Measurements from ENCODE around the gene KRT82.

GRCh38 chr12:52368508-52368907, 37.6 kb downstream of the KRT82 start:
- TF ChIP-seq, protein P1, sequence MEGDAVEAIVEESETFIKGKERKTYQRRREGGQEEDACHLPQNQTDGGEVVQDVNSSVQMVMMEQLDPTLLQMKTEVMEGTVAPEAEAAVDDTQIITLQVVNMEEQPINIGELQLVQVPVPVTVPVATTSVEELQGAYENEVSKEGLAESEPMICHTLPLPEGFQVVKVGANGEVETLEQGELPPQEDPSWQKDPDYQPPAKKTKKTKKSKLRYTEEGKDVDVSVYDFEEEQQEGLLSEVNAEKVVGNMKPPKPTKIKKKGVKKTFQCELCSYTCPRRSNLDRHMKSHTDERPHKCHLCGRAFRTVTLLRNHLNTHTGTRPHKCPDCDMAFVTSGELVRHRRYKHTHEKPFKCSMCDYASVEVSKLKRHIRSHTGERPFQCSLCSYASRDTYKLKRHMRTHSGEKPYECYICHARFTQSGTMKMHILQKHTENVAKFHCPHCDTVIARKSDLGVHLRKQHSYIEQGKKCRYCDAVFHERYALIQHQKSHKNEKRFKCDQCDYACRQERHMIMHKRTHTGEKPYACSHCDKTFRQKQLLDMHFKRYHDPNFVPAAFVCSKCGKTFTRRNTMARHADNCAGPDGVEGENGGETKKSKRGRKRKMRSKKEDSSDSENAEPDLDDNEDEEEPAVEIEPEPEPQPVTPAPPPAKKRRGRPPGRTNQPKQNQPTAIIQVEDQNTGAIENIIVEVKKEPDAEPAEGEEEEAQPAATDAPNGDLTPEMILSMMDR (IDR thresholded peaks at IDR 0.05) = no peak
- no peak for TF ChIP-seq POLR2A (IDR thresholded peaks at IDR 0.05)

Measured in testis (tissue), 2 donors.